ENCODE data around the gene RBPMS2. TPM values are rescaled to one million over a fixed set of nuclear protein-coding genes. Genes with fewer than 3 reads are reported as not detected.

RBPMS2 gene
- total RNA-seq, 1 donor from 2014 or later, result 242 TPM

DNA sequence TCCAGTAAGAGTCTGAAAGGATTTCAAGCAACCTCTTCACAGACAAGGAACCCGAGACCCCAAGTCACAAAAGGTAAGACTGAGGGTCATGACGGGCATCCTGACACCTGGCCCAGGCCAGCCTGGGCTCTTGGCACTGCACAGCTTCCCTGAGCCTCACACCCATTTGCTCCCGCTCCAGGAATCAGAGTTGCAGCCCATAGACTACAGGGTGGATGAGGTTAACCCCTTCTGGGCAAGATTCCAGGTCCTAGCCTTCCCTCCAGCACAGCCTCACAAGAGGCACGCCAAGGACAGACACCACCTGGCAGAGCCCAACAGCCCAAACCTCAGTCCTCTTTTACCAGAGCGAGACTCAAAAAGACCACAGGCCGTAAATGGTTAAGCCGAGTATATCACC lies 36.2 kb downstream of the RBPMS2 start:
- intact Hi-C loops (cut with DNase I), result no loop called here
- DNase-seq (ENCODE audit: low spot score), result no peak

DNA sequence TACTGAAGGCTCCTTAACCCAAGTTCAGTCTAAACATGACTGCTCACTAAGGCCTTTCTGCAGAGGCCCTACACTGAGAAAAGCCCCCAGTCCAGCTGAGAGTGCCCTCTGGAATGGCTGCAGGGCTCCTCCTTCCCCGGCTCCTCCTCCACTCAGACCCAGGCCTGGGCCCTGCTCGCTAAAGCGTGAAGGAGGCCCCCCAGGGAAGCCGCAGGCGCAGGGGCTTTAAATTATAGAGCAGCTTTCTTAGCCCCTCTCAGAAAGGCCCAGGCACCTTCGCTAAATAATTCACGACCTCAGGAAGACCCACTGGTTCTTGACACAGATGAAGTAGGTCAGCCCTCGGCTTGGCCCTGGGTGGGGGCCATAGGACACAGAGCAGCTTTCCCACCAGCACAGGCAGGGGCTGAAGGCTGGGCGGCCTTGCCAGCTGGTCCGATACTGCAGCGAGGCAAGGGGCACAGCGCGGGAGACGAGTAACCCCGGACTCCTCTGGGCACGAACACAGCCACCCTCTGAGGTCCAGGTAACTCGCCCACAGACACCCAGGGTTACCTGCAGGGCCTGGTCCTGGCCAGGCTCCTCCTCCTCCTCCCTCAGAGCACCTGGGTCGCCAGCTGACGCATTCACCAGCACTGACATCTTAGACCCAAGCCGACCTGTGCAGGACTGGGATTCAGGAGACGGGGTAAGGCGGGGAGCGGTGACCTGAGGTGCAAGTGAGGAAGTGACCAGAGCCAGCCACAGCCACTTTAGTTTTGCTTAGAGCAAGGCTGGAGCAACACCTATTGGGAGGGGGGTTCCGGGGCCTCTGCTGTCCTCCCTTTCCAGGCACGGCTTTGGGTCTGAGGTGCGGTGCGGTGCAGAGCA lies 36.9 kb downstream of the RBPMS2 start:
- intact Hi-C loops (cut with DNase I), result no loop called here
- DNase-seq (ENCODE audit: low spot score), result no peak

DNA sequence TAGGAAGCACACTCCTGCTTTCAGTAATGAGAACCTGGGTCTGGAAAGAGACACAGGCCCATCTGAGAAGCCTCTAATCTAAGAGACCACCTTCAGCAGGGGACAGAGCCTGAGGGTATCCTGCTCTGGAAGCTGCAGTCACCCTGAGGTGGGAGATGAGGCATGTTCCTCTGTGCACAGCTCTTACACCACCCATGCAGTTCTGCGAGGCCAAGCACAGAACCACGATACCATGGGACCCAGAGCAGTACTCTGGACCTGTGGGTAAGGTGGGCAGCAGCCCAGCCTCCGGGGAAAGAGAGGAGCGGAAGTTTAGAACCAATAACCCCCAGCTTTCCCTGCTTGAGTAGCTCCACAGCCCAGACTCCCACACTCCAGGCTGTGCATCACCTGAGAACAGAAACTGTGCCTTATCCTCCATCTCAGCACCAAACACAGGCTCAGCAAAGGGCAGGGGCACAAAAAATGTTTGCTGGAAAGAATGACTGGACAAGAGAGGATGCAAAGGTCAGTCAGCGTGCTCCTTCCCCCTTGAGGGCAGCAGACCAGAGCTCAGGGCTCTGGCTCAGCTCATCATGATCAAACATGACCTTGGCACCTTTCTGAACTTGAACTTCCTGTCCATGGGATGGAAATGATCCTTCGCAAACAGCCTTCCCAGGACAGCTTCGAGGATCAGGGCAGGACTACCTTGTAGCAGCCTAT lies 43.1 kb downstream of the RBPMS2 start:
- intact Hi-C loops (cut with DNase I), result loop anchor here (5.0 kb wide), 1 partner anchor 175 kb away; no protein-coding TSS in a partner anchor
- DNase-seq (ENCODE audit: low spot score), result no peak

DNA sequence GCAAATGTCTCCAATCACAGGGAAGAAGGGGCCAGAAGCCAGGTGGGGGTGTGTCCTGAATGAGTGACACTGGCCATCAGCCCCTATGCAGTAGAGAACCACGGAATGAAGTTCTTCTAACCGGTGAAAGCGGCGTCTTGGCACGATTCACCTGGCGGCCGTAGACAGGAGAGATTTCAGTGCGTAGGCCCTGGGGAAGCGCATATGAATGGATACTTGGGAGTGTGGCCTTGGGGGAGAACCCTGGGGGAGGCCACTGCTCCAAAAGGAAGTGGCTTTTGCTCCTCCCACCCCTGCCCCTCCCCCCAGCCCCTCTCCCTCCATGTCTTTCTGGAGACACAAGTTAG lies 43.6 kb downstream of the RBPMS2 start:
- DNase-seq (ENCODE audit: low spot score), result no peak
- intact Hi-C loops (cut with DNase I), result loop anchor here (2.0 to 5.0 kb wide), 2 partner anchors 79 to 176 kb away; no protein-coding TSS in a partner anchor

DNA sequence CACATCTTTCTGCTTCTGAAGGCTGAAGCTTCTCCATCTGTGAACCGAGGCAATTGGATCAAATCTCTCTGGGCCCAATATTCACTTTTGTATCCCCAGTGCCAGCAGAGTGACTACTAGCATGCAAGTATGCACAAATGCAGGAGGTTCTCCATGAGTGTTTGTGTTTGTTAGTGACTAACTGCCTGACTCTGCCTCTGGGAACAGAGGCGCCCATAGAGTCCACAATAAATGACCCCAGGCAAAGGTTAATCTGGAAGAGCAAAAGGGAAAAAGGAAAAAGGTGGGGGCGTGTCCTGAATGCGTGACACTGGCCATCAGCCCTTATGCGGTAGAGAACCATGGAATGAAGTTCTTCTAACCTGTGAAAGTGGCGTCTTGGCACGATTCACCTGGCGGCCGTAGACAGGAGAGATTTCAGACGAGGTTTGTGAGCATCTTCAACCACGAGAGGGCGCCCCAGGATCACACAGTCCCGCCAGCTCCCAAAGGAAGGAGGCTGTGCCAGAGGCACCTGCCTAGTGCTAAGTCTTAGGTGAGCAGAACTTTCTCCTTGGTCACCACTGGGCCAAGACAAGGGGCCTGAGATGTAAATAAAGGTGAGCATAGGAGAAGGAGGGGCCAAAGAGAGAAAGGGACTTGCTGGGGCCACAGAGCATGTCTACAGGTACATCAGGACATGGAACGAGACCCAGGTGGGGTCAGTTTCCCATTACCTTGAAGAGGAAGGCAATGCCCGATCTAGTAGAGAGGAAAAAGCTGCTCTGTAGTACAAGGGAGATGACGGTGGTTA lies 44.2 kb downstream of the RBPMS2 start:
- DNase-seq (ENCODE audit: low spot score), result peak; percentile 93
- intact Hi-C loops (cut with DNase I), result loop anchor here (2.0 to 5.0 kb wide), 2 partner anchors 80 to 176 kb away; no protein-coding TSS in a partner anchor

DNA sequence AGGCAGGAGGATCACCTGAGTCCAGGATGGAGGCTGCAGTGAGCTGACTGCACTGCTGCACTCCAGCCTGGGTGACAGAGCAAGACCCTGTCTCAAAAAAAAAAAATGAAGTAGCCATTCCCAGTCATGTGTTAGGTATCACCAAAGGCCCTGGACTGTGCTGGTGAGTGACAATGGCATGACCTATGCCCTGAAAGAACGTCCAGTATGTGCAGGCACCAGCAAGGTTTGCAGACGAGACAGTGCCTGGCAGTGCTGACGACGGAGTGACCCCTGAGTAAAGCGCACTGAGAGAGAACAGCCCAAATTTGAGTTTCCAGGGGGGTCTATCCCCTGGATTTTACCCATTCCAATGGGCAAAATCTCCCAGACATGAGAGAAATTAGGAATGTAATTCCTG lies 45.2 kb downstream of the RBPMS2 start:
- intact Hi-C loops (cut with DNase I), result loop anchor here (2.0 to 5.0 kb wide), 2 partner anchors 81 to 177 kb away; no protein-coding TSS in a partner anchor
- no peak for DNase-seq (ENCODE audit: low spot score)

DNA sequence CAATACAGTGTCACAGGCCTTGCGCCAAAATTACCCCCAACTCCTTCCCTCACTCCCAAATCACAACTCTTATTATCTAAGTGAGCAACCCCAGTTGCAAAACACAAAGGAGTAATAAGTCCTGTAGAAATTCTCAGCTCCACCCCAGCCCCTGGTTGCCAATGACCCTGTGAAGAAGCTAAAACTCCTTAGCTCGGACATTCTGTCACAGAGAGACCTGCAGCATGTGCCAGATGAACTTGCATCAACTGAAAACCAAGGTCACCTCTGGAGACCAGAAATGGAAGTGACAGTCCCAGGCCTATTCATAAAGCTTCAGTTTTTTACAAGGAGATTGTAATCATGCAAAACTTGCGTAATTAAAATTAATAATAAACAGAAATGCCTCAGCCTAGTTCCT lies 55.2 kb downstream of the RBPMS2 start:
- intact Hi-C loops (cut with DNase I), result no loop called here
- no peak for DNase-seq (ENCODE audit: low spot score)

DNA sequence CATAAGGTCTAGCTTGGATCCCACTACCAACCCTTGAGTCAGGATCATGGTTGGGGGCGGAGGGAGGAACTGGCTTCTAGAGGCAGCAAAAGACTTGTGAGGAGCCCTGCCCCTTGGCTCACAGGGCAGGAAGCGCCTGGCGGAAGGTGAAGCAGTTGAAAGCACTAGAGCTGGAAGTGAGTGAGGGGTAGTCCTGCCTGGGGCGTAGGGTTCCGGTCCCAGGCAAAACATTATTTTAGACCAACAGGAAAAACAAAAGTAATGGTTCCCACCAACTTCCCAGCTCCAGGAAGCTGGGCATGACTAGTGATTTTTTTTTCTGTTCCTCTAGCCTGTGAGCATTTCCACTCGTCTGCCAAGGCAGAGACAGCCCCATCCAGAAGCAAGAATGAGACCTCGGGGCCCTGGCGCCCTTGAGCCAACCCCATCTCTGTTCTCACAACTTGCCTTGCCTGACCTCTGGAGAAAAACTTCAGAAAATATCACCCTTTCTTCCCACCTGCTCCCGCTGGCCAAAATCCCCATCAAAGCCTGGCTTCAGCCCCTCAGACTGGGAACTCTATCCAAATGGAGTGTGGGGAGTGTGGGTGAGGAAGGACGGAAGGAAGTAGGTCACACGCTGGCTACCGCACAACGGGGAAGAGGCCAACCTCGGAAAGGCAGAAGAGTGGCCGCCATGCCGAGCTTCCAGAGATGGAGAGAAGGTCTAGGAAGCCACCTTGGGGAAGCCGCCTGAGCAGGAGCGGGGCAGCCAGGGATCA lies 57.5 kb downstream of the RBPMS2 start:
- DNase-seq (ENCODE audit: low spot score), result no peak
- intact Hi-C loops (cut with DNase I), result no loop called here

DNA sequence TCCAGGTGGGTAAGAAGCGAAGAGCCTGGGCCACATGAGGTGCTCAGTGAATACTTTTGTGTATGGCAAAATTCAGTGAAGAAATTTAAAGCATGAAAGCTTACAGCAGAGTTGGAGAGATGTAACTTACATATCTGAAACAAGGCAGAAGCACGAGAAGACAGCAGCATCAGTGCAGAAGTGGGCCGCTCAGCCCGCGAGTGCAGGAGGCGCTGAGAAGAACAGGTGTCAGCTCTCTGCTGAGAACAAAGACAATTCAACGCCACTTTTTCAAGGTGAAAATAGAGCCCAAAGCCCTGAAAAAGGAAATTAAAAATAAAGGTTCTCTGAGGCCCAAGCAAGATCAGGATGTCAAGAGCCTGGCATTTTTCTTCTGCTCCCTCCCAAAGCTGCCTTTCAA lies 58.3 kb downstream of the RBPMS2 start:
- no peak for DNase-seq (ENCODE audit: low spot score)
- intact Hi-C loops (cut with DNase I), result no loop called here

DNA sequence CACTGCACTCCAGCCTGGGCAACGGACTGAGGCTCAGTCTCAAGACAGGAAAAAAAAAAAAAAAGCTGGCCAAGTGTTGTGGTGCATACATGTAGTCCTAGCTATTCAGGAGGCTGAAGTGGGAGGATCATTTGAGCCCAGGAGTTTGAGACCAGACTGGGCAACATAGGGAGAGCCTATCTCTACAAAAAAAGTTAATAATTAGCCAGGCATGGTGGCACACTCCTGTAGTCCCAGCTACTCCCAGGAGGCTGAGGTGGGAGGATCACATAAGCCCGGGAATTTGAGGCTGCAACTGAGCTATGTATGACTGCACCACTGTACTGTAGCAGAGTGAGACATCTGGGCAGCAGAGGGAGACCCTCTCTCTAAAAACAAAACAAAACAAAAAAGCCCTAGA lies 58.9 kb downstream of the RBPMS2 start:
- intact Hi-C loops (cut with DNase I), result no loop called here

DNA sequence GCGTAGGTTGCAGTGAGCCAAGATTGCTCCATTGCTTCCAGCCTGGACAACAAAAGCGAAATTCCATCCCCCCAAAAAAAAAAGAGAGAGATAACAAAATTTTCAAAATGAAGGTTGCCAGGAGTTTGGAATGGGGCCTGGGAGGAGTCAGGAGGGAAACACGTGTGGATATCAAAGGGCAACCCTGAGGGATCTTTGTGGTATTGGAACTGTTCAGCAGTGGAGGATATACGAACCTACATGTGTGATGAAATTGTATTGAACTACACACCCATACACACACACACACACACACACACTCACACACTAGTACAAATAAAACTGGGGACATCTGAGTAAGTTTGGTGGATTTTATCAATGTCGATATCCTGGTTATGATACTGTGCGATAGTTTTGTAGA lies 61.8 kb downstream of the RBPMS2 start:
- intact Hi-C loops (cut with DNase I), result no loop called here
- no peak for DNase-seq (ENCODE audit: low spot score)

More for the DNA sequence above, 58.9 kb downstream of the RBPMS2 start:
- DNase-seq (ENCODE audit: low spot score), result no peak

DNA sequence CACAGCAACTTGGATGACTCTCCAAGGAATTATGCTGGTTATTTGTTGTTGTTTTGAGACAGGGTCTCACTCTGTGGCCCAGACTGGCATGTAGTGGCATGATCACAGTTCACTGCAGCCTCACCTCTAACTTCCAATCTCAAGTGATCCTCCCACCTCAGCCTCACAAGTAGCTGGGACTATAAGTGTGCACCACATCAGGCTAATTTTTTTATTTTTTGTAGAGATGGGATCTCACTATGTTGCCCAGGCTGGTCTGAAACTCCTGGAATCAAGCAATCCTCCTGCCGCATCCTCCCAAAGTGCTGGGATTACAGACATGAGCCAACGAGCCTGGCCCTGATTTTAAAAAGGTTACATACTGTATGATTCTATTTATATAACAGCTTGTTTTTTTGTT lies 63.0 kb downstream of the RBPMS2 start:
- no peak for DNase-seq (ENCODE audit: low spot score)
- intact Hi-C loops (cut with DNase I), result no loop called here

DNA sequence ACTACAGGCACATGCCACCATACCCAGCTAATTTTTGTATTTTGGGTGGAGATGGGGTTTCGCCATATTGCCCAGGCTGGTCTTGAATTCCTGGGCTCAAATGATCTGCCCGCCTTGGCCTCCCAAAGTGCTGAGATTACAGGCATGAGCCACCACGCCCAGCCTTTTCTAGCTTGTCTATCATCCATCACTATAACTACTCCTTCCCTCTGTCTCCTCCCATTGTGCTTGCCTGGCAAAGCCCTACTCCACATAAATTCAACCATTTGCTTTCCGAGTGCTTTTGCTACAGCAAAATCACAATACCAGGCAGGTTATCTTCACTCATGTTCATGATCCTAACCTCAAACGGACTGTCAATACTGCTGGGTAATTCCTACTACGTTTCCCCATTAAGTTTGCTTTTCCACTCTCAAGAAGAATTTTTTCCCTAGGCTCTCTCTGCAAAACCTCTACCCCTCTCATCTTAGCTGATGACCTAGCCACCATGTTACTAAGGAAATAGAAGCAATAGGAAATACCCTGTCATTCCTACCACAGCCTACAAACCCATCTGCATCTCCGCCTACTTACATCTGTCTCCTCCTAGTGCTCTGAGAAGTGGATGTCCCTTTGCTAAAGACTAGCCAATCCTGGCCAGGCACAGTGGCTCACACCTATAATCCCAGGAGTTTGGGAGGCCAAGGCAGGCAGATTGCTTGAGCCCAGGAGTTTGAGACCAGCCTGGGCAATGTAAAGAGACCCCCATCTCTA lies 64.5 kb downstream of the RBPMS2 start:
- DNase-seq (ENCODE audit: low spot score), result no peak
- intact Hi-C loops (cut with DNase I), result no loop called here

DNA sequence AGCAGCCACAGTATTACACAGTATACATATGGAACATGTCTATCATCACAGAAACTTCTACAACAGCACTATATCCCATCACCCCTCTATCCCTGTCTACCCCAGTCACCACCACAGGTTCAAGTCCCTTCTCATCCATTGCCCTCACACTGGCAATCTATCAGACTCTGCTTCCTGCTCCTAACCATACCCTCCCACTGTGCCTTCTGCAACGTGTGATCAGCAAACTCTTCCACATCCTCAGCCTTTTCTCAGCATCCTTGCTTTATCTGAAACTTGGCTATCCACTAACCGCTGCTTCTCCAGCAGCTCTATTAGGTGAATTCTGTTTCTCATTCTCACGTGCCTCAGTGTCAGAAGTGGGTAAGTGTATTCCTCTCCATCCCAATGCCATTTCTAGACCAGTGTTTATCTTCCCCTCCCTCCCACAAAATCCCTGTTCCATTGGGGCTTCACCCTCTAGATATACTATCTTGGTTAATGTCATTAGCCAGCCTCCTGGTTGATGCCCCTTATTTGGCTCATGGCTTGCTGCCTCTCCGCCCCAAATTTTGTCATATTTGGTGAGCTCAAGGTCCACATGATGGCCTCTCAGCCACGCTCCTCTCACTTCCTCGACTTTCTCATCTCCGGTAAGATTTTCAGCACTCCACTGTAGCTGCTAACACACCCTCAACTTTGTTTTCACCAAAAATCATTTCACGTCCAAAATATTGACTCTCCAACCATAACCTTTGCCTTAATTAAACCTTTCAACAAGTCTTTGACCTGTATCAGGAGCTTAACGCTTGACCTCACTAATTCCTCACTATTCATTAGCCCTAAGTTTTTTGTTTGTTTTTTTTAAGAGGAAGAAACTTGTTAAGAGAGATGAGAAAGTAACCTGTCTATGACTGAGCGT lies 69.1 kb downstream of the RBPMS2 start:
- DNase-seq (ENCODE audit: low spot score), result no peak
- intact Hi-C loops (cut with DNase I), result no loop called here

DNA sequence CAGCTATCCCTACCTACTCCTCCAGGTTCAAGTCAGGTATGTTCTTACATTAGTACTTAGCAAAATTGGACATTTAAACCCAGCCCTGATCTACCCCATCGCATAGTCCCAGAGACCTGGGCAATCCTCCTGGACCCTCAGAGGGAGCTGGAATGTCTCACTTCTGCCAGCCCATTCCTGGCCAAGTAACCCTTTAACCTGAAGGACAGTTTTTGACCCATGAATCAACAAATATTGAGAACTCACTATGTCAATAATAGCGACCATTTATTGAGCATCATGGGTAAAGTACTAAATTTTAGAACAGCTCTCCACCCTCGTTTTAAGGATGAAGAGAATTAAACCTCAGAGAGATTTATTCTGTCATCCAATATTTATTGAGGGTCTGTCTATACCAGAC lies 70.4 kb downstream of the RBPMS2 start:
- DNase-seq (ENCODE audit: low spot score), result no peak
- intact Hi-C loops (cut with DNase I), result no loop called here

DNA sequence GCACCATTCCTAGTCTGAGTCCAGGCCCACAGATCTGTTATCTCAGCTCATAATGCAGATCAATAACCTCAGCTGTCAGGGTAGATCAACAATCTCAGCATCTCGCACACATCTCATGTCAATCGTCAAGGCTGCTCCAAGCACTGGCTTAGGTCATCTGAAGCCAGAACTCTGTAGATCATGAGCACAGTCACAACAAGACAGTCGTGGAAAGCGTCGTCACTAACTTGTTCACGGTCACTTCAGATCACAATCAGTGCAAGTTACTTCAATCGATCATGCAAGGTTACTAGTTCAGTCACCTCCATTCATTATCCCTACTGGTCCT lies 71.8 kb downstream of the RBPMS2 start:
- DNase-seq (ENCODE audit: low spot score), result no peak

DNA sequence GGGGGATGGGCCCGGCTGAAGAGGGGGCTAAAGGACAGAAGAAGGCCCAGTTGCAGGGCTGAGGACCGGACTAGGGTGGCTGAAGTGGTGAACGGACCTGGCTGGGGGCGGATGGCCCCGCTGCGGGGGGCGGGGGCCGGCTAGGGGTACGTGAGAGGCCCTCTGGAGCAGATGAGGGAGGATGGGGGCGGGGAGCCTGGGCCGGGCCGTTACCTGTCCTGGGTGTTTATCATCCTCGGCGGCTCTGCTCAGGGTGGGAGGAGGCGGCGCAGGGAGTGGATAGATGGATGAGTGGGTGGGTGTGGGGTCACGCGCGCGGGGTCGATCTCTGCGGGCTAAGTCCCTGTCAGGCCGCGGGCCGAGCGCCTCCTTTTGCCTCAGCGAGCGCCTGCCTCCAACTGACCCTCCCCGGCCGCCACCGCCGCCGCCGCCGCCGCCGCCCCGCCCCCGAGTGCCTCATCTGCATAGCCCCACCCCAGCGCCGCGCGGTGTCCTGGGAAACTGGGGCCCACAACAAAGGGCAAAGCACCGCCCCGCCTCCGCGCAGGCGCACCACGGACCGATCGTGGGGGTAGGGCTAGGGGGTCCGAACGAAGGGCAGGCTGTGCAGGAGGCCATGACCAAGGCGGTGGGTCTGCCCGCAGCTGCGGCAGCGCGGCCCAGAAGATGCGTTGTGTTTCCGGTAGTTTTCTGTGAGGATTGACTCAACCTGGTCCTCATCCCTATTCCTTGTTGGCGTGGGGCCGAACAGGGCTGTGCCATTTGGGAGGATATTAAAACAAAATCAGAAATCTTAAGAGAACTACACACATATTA lies 72.4 kb downstream of the RBPMS2 start:
- DNase-seq (ENCODE audit: low spot score), result peak; percentile 99
- intact Hi-C loops (cut with DNase I), result no loop called here

More for the DNA sequence above, 71.8 kb downstream of the RBPMS2 start:
- intact Hi-C loops (cut with DNase I), result no loop called here
